GM12891 (cell line): Measurements from ENCODE around the gene SLC25A12.

Source experiments
- POLR2A ChIP-seq: IDR thresholded peaks from 2 replicates; pipeline ENCODE4 v1.6.1; 2011; ENCODE audit warnings: low read depth, low read length, control low read depth
- SPI1 ChIP-seq: IDR thresholded peaks from 2 replicates; pipeline ENCODE4 v1.6.1; 2011; ENCODE audit warnings: low read depth, low read length, control low read depth
- TAF1 ChIP-seq: IDR thresholded peaks from 2 replicates; pipeline ENCODE4 v1.6.1; 2011; ENCODE audit warnings: low read depth, low read length, control low read depth

DNA sequence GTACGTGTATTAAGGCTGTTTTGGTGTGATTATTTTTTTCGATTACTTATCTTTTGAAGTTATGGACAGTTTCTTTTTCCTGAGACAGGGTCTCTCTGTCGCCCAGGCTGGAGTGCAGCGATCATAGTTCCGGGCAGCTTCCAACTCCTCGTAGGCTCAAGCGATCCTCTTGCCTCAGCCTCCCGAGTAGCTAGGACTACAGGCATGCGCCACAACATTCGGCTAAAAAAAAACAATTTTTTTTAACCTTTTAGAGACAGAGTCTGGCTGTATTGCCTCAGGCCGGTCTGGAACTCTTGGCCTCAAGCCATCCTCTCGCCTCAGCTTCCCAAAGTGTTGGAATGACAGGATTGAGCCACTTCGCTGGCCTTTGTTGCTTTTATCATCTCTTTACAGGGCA, 29.2 kb upstream of the SLC25A12 start:
- TF ChIP-seq TAF1: no peak
- no peak for TF ChIP-seq POLR2A
- no peak for TF ChIP-seq SPI1
